Subcutaneous adipose tissue (tissue), 4 donors: ENCODE results near the gene NFATC2. TPM values are rescaled to one million over a fixed set of nuclear protein-coding genes. Genes with fewer than 3 reads are reported as not detected.

Experiments
- CTCF ChIP-seq: fragments of 450-650 bp; IDR thresholded peaks from one replicate; pipeline ENCODE4 v1.5.1; 2016; ENCODE audit warnings: low read depth, mild to moderate bottlenecking, control low read depth, antibody characterized with exemption, moderate library complexity
- total RNA-seq, 4 donors: library from RNA; depleted of rRNA; stranded (reverse); fragments of >200 nt; gene quantifications; one replicate each; pipeline ENCODE4 v1.1.0, GENCODE V29; 2016

NFATC2 gene
- total RNA-seq, 4 donors from 2014 or later, result 2.3 to 7.5 (median 5.8) TPM

DNA sequence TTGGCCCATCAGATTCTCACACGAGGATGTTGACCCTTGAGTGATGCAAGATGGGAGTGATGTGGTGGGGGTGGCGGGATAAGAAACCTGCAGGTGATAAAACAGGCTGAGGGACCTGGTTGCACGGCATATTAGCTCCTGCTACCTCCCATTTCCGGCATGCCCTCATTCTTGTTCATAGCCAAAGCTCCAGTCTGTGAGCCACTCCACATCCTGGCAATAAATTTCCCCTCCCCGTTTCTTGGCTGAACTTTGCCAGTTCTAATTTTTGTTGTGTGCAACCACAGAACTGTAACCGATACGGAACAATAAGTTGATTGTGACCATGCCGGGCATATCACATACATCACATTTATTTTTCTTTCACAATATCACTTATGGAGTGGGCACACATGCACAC is 41.6 kb upstream of the NFATC2 start:
- TF ChIP-seq CTCF, result no peak

- TF ChIP-seq CTCF, result no peak
These were observed 41.0 kb upstream of the NFATC2 start for GRCh38 chr20:51583499-51583898.

- TF ChIP-seq CTCF, result no peak
These were observed 40.6 kb upstream of the NFATC2 start for GRCh38 chr20:51583073-51583472.

- no peak for TF ChIP-seq CTCF
These were observed 39.1 kb upstream of the NFATC2 start for GRCh38 chr20:51581571-51581970.

GRCh38 chr20:51579137-51579536 is 36.6 kb upstream of the NFATC2 start:
- no peak for TF ChIP-seq CTCF

GRCh38 chr20:51578145-51578459 is 35.6 kb upstream of the NFATC2 start:
- no peak for TF ChIP-seq CTCF

DNA sequence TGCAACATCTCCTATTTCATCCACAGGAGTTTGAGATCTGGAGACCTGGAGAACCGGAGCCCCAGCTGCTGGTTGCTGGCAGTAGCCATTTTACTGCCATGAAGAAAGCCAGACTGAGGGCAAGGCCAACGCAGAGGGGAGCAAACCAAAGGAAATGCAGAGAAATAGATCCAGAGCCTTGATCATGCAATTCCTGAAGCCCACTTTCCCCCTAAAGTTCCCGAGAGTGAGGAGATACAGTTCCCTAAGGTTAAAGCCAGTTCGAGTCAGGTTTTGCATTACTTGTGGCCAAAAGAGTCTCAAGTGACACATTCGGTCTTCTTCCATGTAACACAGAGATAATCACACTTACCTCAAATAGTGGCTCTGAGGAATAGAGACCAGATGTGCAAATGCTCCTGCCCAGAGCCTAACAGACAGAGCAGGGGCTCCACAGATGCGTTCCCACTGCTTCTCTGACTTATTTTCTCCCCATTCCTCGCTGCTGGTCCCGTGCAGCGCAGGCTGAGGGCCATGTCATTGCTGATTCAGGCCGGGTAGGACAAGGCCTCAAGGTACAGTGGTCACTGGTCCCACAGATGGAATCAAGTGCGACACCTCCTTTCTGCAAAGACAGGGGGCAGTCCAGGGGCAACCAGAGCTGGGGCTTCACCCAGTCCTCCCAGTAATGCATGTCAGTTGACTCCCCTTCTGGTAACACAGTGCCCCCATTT is 35.1 kb upstream of the NFATC2 start:
- TF ChIP-seq CTCF, result no peak
